DOHH2 (cell line): ENCODE measurements around the gene RAE1.

Source experiments
- H3F3A ChIP-seq: fragments of 200-600 bp; sonication (generic), shearing (Covaris generic); 2 replicates; pipeline ENCODE4 v1.6.0; 2016; ENCODE audit warnings: antibody characterized with exemption, mild to moderate bottlenecking; ENCODE audit not compliant: control insufficient read depth, insufficient read depth
- H3K27ac ChIP-seq: fragments of 200-600 bp; sonication (generic); 2 replicates; pipeline ENCODE4 v1.5.1; 2014; ENCODE audit warnings: low read depth, mild to moderate bottlenecking, low read length, moderate library complexity
- H3K27me3 ChIP-seq: fragments of 200-600 bp; sonication (generic); 2 replicates; pipeline ENCODE4 v1.6.1; 2014; ENCODE audit warnings: mild to moderate bottlenecking, low read length, mixed read lengths; ENCODE audit not compliant: control insufficient read depth
- H3K36me3 ChIP-seq: fragments of 200-600 bp; sonication (generic); 2 replicates; pipeline ENCODE4 v1.6.1; 2014; ENCODE audit warnings: mild to moderate bottlenecking, low read length, moderate library complexity, mixed read lengths; ENCODE audit not compliant: control insufficient read depth
- H3K4me1 ChIP-seq: fragments of 200-600 bp; sonication (generic); 2 replicates; pipeline ENCODE4 v1.6.1; 2014; ENCODE audit warnings: mild to moderate bottlenecking, low read length, mixed read lengths; ENCODE audit not compliant: control insufficient read depth
- H3K4me2 ChIP-seq: fragments of 200-600 bp; sonication (generic); 2 replicates; pipeline ENCODE4 v1.6.0; 2014; ENCODE audit warnings: mild to moderate bottlenecking, low read length, moderate library complexity
- H3K4me3 ChIP-seq: fragments of 200-600 bp; sonication (generic); 2 replicates; pipeline ENCODE4 v1.5.1; 2014; ENCODE audit warnings: mild to moderate bottlenecking, low read length, mixed read lengths
- H3K79me2 ChIP-seq: fragments of 200-600 bp; sonication (generic); 2 replicates; pipeline ENCODE4 v1.6.1; 2014; ENCODE audit warnings: mild to moderate bottlenecking, low read length, mixed read lengths; ENCODE audit not compliant: control insufficient read depth
- H3K9me2 ChIP-seq: fragments of 200-600 bp; sonication (generic); replicated peaks from 2 replicates; pipeline ENCODE4 v1.6.1; 2014; ENCODE audit warnings: mild to moderate bottlenecking, low read length, mixed read lengths; ENCODE audit not compliant: control insufficient read depth
- H3K9me3 ChIP-seq: fragments of 200-600 bp; sonication (generic); 2 replicates; pipeline ENCODE4 v1.6.1; 2014; ENCODE audit warnings: antibody characterized with exemption, low read length, mixed read lengths; ENCODE audit not compliant: control insufficient read depth, insufficient read depth
- H4K20me1 ChIP-seq: fragments of 200-600 bp; sonication (generic); 2 replicates; pipeline ENCODE4 v1.6.0; 2014; ENCODE audit warnings: low read depth, mild to moderate bottlenecking, antibody characterized with exemption, low read length, moderate library complexity; ENCODE audit not compliant: control insufficient read depth, insufficient read depth
- EZH2phosphoT487 ChIP-seq: fragments of 200-600 bp; sonication (generic); IDR thresholded peaks from 2 replicates; pipeline ENCODE4 v1.6.1; 2017; ENCODE audit warnings: borderline replicate concordance, mild to moderate bottlenecking, antibody characterized with exemption, low read length, moderate library complexity, mixed read lengths
- TF ChIP-seq, protein P1 (sequence below): fragments of 200-600 bp; sonication (generic); IDR thresholded peaks from one replicate; pipeline ENCODE4 v1.5.1; 2014; ENCODE audit warnings: antibody characterized with exemption, mild to moderate bottlenecking, low read depth, low read length; ENCODE audit not compliant: poor library complexity, severe bottlenecking

RAE1 gene

DNA sequence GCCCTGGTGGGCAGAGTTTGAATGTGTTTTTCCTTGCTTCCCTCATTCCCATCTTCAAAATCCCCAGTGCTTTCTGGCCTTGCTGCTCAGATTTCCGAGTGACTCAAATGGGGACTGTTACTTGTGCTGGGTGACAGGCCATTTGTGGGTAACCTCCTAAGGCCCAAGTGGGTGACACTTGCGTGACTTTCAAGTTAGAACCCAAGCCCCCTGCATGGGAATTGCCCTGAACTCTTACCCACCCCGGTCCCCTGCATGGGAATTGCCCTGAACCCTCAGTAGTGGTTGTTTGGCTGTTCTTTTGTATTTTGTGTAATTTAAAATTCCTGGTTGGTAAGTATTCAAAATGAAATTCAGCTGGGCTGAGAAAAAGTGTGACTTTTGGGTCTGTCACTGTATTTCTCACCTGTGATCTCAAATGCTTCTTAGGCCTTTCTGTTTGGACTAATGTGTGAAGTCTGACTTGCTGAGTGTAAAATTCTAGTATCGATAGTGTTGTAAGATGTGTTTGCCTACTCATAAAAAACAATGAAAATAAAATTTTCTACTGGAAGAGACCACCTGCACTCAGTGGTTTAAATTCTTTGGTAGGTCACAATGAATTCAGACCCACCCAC, 27.7 kb downstream of the RAE1 start:
- peaks cover 68% of the 10 kb centered on the region for H3K36me3 ChIP-seq
- H3K9me3 ChIP-seq: no peaks in the 10 kb centered on the region
- no peaks in the 10 kb centered on the region; the same call in 1 of the 2 replicates for H3K79me2 ChIP-seq
- H3K4me1 ChIP-seq: peaks cover 14% of the 10 kb centered on the region
- H3K9me2 ChIP-seq: no peaks in the 10 kb centered on the region
- no peak overlapping the region for H3K27ac ChIP-seq
- no peak overlapping the region for H3K4me3 ChIP-seq
- no peak for TF ChIP-seq EZH2phosphoT487
- TF ChIP-seq, protein P1, sequence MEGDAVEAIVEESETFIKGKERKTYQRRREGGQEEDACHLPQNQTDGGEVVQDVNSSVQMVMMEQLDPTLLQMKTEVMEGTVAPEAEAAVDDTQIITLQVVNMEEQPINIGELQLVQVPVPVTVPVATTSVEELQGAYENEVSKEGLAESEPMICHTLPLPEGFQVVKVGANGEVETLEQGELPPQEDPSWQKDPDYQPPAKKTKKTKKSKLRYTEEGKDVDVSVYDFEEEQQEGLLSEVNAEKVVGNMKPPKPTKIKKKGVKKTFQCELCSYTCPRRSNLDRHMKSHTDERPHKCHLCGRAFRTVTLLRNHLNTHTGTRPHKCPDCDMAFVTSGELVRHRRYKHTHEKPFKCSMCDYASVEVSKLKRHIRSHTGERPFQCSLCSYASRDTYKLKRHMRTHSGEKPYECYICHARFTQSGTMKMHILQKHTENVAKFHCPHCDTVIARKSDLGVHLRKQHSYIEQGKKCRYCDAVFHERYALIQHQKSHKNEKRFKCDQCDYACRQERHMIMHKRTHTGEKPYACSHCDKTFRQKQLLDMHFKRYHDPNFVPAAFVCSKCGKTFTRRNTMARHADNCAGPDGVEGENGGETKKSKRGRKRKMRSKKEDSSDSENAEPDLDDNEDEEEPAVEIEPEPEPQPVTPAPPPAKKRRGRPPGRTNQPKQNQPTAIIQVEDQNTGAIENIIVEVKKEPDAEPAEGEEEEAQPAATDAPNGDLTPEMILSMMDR: no peak
- H3K4me2 ChIP-seq: no peak overlapping the region
- peaks cover 3% of the 10 kb centered on the region; the same call in 1 of the 2 replicates for H4K20me1 ChIP-seq
- H3K27me3 ChIP-seq: no peaks in the 10 kb centered on the region
- peaks cover 9% of the 10 kb centered on the region; the same call in 1 of the 2 replicates for H3F3A ChIP-seq

DNA sequence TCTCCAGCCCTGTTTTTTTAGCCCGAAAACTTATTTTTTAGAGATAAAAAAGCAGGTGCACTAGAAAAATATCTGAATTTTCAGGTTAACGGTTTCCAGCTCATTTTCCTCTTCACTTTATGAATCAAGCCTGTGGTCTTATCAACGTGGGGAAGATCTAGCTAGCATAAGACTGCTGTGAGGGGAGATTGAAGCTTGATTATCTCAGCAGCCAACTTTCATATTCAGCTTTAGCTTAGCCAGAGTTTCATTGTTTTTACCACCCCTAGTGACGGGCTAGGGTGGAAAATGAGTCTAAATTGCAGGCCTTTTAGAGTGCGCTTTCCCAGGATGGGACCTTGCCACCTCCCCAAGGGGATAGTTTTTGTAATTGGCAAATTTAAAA, 28.2 kb downstream of the RAE1 start:
- Histone ChIP-seq H3K27me3 (no peaks in the 10 kb centered on the region), H3K27ac (no peak overlapping the region), H3K4me2 (no peak overlapping the region), H3K79me2 (no peaks in the 10 kb centered on the region; the same call in 1 of the 2 replicates), H3K36me3 (peaks cover 64% of the 10 kb centered on the region), H3K9me3 (no peaks in the 10 kb centered on the region), H3K4me1 (peaks cover 14% of the 10 kb centered on the region), H3K9me2 (no peaks in the 10 kb centered on the region), H3K4me3 (no peak overlapping the region), H3F3A (peaks cover 9% of the 10 kb centered on the region; the same call in 1 of the 2 replicates), H4K20me1 (peaks cover 3% of the 10 kb centered on the region; the same call in 1 of the 2 replicates)
- no peak for TF ChIP-seq EZH2phosphoT487

DNA sequence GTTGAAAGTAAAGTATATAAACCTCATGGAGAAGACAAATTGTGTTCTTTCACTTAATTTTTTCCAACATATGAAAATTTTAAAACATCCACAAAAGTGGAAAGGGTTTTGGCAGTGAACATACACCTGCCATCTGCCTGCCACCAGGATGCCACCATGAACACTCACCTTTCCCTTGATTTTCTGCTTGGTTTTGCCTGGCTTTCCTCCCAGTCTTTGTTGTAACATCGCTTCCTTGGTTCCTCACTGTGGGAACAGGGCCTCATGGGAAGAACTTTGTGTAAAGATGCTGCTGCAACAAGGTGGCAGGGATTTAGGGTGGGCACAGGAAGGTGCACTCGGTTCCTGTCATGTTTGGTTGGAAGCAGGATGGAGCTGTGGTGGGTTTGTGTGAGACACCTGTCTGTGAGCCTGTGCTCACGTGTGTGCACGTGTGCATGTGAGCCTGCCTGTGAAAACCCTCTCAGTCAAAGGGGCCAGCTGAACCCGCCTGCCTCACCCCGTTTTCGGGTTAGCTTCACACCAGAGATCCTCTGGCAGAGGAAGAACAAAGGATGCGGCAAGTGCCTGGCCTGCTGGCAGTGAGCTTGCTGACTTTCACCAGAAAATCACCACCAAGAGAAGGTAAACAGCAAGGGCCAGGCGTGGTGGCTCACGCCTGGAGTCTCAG, 29.2 kb downstream of the RAE1 start:
- H3K27ac ChIP-seq: no peak overlapping the region

More for the DNA sequence above, 29.2 kb downstream of the RAE1 start:
- no peaks in the 10 kb centered on the region for H3K9me3 ChIP-seq
- H3K4me3 ChIP-seq: no peak overlapping the region
- H3K4me2 ChIP-seq: no peak overlapping the region
- H3K27me3 ChIP-seq: no peaks in the 10 kb centered on the region
- TF ChIP-seq, protein P1: no peak
- TF ChIP-seq EZH2phosphoT487: no peak
- H3K79me2 ChIP-seq: no peaks in the 10 kb centered on the region; the same call in 1 of the 2 replicates
- peaks cover 3% of the 10 kb centered on the region; the same call in 1 of the 2 replicates for H4K20me1 ChIP-seq
- peaks cover 14% of the 10 kb centered on the region for H3K4me1 ChIP-seq
- no peaks in the 10 kb centered on the region for H3K9me2 ChIP-seq
- H3F3A ChIP-seq: peaks cover 9% of the 10 kb centered on the region; the same call in 1 of the 2 replicates
- peaks cover 54% of the 10 kb centered on the region for H3K36me3 ChIP-seq
